Smooth muscle cell of bladder (primary cell): ENCODE measurements around the gene DCAF17. TPM values are rescaled to one million over a fixed set of nuclear protein-coding genes. Genes with fewer than 3 reads are reported as not detected.

Experiments
- total RNA-seq: library from RNA; depleted of rRNA; stranded (reverse); fragments of >200 nt; gene quantifications from 2 replicates; pipeline ENCODE4 v1.2.3, GENCODE V29; 2014

The DCAF17 gene
- total RNA-seq = 17.1 and 23.4 TPM in 2 replicates

GRCh38 chr2:171434013-171434989 lies at the start of gene DCAF17:
Gene DCAF17 (plus strand): TSS chr2:171434226. CDS start chr2:171434578, 352 bp downstream.

DNA sequence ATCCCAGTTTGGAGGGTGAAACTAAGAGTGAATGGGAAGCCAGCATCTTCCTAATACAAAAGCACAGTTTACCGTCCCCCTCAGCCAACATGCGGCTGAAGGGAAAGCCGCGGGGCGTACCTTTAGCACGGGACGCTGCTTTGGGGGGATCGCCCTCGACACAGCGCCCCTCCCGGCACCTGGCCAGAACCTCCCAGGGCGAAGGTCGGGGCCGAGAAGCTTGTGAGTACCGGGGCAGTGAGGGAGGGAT lies 338 bp upstream of the DCAF17 start, which contains the start of gene METTL8:
METTL8 (minus strand) TSS at position 228 of the 250 bp plus-strand sequence. CDS start 41,805 bp downstream, outside the sequence.

DNA sequence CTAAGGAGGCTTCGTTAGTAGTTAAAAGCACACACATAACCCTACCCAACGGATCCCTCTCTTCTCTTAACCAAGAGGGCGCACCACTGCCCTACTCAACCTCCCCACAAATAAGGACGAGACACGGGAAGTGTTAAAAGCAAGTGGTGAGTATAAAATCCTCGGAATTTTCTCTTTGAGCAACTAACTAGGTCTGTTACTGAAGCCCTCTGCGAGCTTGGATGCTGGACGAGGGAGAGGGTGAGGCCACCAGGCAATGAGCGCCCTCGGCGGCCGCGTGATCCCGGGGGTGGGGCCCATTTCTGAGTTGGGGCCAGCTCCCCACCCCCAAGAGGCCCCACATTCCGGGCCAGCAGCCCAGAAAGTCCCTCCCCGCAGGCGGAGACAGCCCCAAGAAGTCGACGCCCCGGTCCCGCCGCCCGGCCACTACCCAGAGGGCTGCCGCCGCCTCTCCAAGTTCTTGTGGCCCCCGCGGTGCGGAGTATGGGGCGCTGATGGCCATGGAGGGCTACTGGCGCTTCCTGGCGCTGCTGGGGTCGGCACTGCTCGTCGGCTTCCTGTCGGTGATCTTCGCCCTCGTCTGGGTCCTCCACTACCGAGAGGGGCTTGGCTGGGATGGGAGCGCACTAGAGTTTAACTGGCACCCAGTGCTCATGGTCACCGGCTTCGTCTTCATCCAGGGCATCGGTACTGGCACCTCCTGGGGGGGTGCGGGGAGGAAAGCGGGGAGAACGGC lies 88.2 kb downstream of the DCAF17 start, which contains the start of gene CYBRD1:
CYBRD1 (plus strand) TSS at position 423 of the 736 bp plus-strand sequence; CDS start at position 495, 72 bp downstream.

Other genes starting within 250 kb of the DCAF17 start
- 6.4 and 10.0 TPM in 2 replicates for gene METTL8, start 236 bp upstream of the DCAF17 start, total RNA-seq
- gene CYBRD1, start 88.2 kb downstream of the DCAF17 start, total RNA-seq = 195 and 340 TPM in 2 replicates